ENCODE measurements around the gene IL1RAPL1.

DNA sequence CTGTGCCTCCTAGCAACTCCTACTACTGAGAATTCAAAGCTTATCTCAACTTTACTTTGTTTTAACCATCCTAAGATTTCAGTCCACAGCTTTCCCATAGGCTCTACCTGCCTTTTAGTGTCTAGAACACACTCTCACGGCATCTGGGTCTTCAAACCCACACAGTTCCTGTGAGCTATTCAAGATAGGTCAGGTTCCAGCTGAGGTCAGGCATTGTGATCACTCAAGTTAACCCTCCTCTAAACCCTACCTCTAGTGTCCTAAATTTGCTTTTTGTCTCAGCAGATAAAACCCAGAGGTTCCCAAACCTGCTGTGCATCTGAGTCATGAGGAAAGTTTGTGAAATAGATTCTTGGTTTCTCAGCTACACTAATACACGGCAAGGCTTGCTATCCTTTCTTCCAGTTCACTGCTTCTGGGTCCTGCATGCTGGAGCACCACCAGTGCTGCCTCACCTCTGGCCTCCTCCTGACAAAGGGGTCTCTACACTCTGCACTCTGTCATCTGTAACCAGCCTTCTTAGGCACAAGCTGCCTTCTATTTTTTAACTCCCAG, 1303.5 kb downstream of the IL1RAPL1 start:
- TF ChIP-seq CTCF (conservative IDR thresholded peaks at IDR 0.05) (no peak), ZFX (IDR thresholded peaks at IDR 0.05) (no peak)

Data from C4-2B (cell line).